HEK293 (cell line): ENCODE measurements around the gene IKZF1.

Source experiments
- CTCF ChIA-PET: fragments of 350-600 bp; formaldehyde crosslinking; extraction: SDS; loops from one replicate; lab custom pipeline; 2021; ENCODE audit warnings: antibody characterized with exemption; lab: Yijun Ruan, JAX
- POLR2A ChIA-PET: fragments of 300-600 bp; formaldehyde crosslinking; extraction: SDS; loops from one replicate; lab custom pipeline; 2020; ENCODE audit warnings: antibody characterized with exemption, inconsistent platforms; lab: Yijun Ruan, JAX
- H3K27ac ChIP-seq: fragments of 200-500 bp; sonication (Bioruptor generic); 2 replicates; pipeline ENCODE4 v1.5.1; 2014; ENCODE audit warnings: low read depth, low read length, control low read depth, inconsistent platforms; ENCODE audit errors: extremely low read depth
- H3K36me3 ChIP-seq, 2 experiments: fragments of 200-500 bp in 1 of 2; sonication (Bioruptor generic) in 1 of 2; 1 replicate in 1 of 2; 2 replicates in 1 of 2; pipeline ENCODE4 v1.5.1; 2014 to 2017; ENCODE audit warnings: inconsistent platforms in 2 of 2, low read length in 2 of 2; ENCODE audit not compliant: control insufficient read depth in 2 of 2, insufficient read depth in 1 of 2
- H3K4me1 ChIP-seq: fragments of 200-500 bp; sonication (Bioruptor generic); 2 replicates; pipeline ENCODE4 v1.5.1; 2014; ENCODE audit warnings: mild to moderate bottlenecking, low read length, inconsistent platforms; ENCODE audit not compliant: control insufficient read depth, insufficient read depth
- H3K4me3 ChIP-seq: 2 replicates; pipeline ENCODE4 v1.5.1; 2011; ENCODE audit warnings: low read depth, mild to moderate bottlenecking, control low read depth, low read length, moderate library complexity
- H3K9me3 ChIP-seq: fragments of 200-500 bp; sonication (Bioruptor generic); 2 replicates; pipeline ENCODE4 v1.5.1; 2014; ENCODE audit warnings: low read depth, low read length, inconsistent platforms; ENCODE audit not compliant: control insufficient read depth, insufficient read depth
- BCL11B ChIP-seq: fragments of 450-650 bp; formaldehyde crosslinking; IDR thresholded peaks from 2 replicates; pipeline ENCODE4 v1.5.1; 2016; ENCODE audit warnings: low read depth, missing biosample characterization, missing genetic modification characterization
- HOXA7 ChIP-seq: sonication (generic); formaldehyde crosslinking; IDR thresholded peaks from 2 replicates; pipeline ENCODE4 v1.8.1; 2022; ENCODE audit warnings: missing genetic modification reagents, borderline replicate concordance
- HOXC10 ChIP-seq: sonication (generic); formaldehyde crosslinking; IDR thresholded peaks from 2 replicates; pipeline ENCODE4 v1.8.1; 2023; ENCODE audit warnings: mild to moderate bottlenecking, missing genetic modification reagents
- KLF16 ChIP-seq: fragments of 450-650 bp; formaldehyde crosslinking; IDR thresholded peaks from 2 replicates; pipeline ENCODE4 v1.5.1; 2017; ENCODE audit warnings: missing biosample characterization, missing genetic modification characterization
- PRDM4 ChIP-seq: fragments of 450-650 bp; formaldehyde crosslinking; IDR thresholded peaks from 2 replicates; pipeline ENCODE4 v1.5.1; 2017; ENCODE audit warnings: missing biosample characterization, missing genetic modification characterization
- TSHZ1 ChIP-seq: fragments of 450-650 bp; formaldehyde crosslinking; IDR thresholded peaks from 2 replicates; pipeline ENCODE4 v1.5.1; 2016; ENCODE audit warnings: missing biosample characterization, missing genetic modification characterization, borderline replicate concordance
- ZBTB20 ChIP-seq: fragments of 450-650 bp; formaldehyde crosslinking; IDR thresholded peaks from 2 replicates; pipeline ENCODE4 v1.5.1; 2016; ENCODE audit warnings: missing biosample characterization, missing genetic modification characterization
- ZBTB7A ChIP-seq: fragments of 450-650 bp; formaldehyde crosslinking; IDR thresholded peaks from 2 replicates; pipeline ENCODE4 v1.5.1; 2016; ENCODE audit warnings: low read depth, missing biosample characterization, missing genetic modification characterization
- ZEB2 ChIP-seq: fragments of 450-650 bp; formaldehyde crosslinking; IDR thresholded peaks from 2 replicates; pipeline ENCODE4 v1.5.1; 2016; ENCODE audit warnings: missing biosample characterization, missing genetic modification characterization
- ZFP3 ChIP-seq: fragments of 450-650 bp; formaldehyde crosslinking; IDR thresholded peaks from 2 replicates; pipeline ENCODE4 v1.5.1; 2016; ENCODE audit warnings: low read depth, missing biosample characterization, missing genetic modification characterization
- ZFP41 ChIP-seq: fragments of 450-650 bp; formaldehyde crosslinking; IDR thresholded peaks from 2 replicates; pipeline ENCODE4 v1.5.1; 2016; ENCODE audit warnings: missing biosample characterization, missing genetic modification characterization, borderline replicate concordance
- ZNF140 ChIP-seq: fragments of 450-650 bp; formaldehyde crosslinking; IDR thresholded peaks from 2 replicates; pipeline ENCODE4 v1.5.1; 2016; ENCODE audit warnings: missing biosample characterization, missing genetic modification characterization
- ZNF16 ChIP-seq: fragments of 450-650 bp; formaldehyde crosslinking; IDR thresholded peaks from 2 replicates; pipeline ENCODE4 v1.5.1; 2016; ENCODE audit warnings: low read depth, missing biosample characterization, missing genetic modification characterization
- ZNF18 ChIP-seq: fragments of 450-650 bp; formaldehyde crosslinking; IDR thresholded peaks from 2 replicates; pipeline ENCODE4 v1.5.1; 2016; ENCODE audit warnings: missing biosample characterization, missing genetic modification characterization
- ZNF211 ChIP-seq: fragments of 450-650 bp; formaldehyde crosslinking; IDR thresholded peaks from 2 replicates; pipeline ENCODE4 v1.5.1; 2016; ENCODE audit warnings: low read depth, missing biosample characterization, missing genetic modification characterization
- ZNF324 ChIP-seq: fragments of 450-650 bp; formaldehyde crosslinking; IDR thresholded peaks from 2 replicates; pipeline ENCODE4 v1.5.1; 2016; ENCODE audit warnings: missing biosample characterization, missing genetic modification characterization
- ZNF366 ChIP-seq: fragments of 450-650 bp; formaldehyde crosslinking; conservative IDR thresholded peaks from 2 replicates; pipeline ENCODE4 v1.5.1; 2016; ENCODE audit warnings: missing biosample characterization, missing genetic modification characterization
- ZNF433 ChIP-seq: fragments of 450-650 bp; formaldehyde crosslinking; IDR thresholded peaks from 2 replicates; pipeline ENCODE4 v1.5.1; 2016; ENCODE audit warnings: missing biosample characterization, missing genetic modification characterization, low read depth
- ZNF521 ChIP-seq: fragments of 450-650 bp; formaldehyde crosslinking; IDR thresholded peaks from 2 replicates; pipeline ENCODE4 v1.5.1; 2017; ENCODE audit warnings: missing biosample characterization, mild to moderate bottlenecking, missing genetic modification characterization
- ZNF549 ChIP-seq: fragments of 450-650 bp; IDR thresholded peaks from 2 replicates; pipeline ENCODE4 v1.5.1; 2018; ENCODE audit warnings: missing biosample characterization, missing genetic modification characterization, mild to moderate bottlenecking, inconsistent platforms, moderate library complexity
- ZNF610 ChIP-seq: fragments of 450-650 bp; formaldehyde crosslinking; IDR thresholded peaks from 2 replicates; pipeline ENCODE4 v1.5.1; 2016; ENCODE audit warnings: missing biosample characterization, missing genetic modification characterization, borderline replicate concordance
- ZNF624 ChIP-seq: fragments of 450-650 bp; formaldehyde crosslinking; IDR thresholded peaks from 2 replicates; pipeline ENCODE4 v1.5.1; 2017; ENCODE audit warnings: missing biosample characterization, missing genetic modification characterization
- ZNF629 ChIP-seq: fragments of 450-650 bp; formaldehyde crosslinking; IDR thresholded peaks from 2 replicates; pipeline ENCODE4 v1.5.1; 2017; ENCODE audit warnings: missing biosample characterization, missing genetic modification characterization
- ZNF670 ChIP-seq: fragments of 450-650 bp; formaldehyde crosslinking; IDR thresholded peaks from 2 replicates; pipeline ENCODE4 v1.5.1; 2016; ENCODE audit warnings: missing biosample characterization, missing genetic modification characterization, low read depth
- ZNF76 ChIP-seq: fragments of 450-650 bp; formaldehyde crosslinking; IDR thresholded peaks from 2 replicates; pipeline ENCODE4; 2016; ENCODE audit warnings: low read depth, missing biosample characterization, missing genetic modification characterization, borderline replicate concordance
- TF ChIP-seq, protein P1 (sequence below): fragments of 450-650 bp; formaldehyde crosslinking; IDR thresholded peaks from 2 replicates; pipeline ENCODE4 v1.5.1; 2016; ENCODE audit warnings: missing biosample characterization, missing genetic modification characterization
- TF ChIP-seq, protein P2 (sequence below): fragments of 450-650 bp; formaldehyde crosslinking; optimal IDR thresholded peaks from 2 replicates; pipeline ENCODE3; 2016; ENCODE audit warnings: missing biosample characterization, mild to moderate bottlenecking, missing genetic modification characterization

IKZF1 gene

GRCh38 chr7:50300336-50300735 lies 4.2 kb upstream of the IKZF1 start (continued):
- TF ChIP-seq, protein P1, sequence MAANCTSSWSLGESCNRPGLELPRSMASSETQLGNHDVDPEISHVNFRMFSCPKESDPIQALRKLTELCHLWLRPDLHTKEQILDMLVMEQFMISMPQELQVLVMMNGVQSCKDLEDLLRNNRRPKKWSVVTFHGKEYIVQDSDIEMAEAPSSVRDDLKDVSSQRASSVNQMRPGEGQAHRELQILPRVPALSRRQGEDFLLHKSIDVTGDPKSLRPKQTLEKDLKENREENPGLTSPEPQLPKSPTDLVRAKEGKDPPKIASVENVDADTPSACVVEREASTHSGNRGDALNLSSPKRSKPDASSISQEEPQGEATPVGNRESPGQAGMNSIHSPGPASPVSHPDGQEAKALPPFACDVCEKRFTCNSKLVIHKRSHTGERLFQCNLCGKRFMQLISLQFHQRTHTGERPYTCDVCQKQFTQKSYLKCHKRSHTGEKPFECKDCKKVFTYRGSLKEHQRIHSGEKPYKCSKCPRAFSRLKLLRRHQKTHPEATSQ (tag by site-specific recombination) = no peak
- TF ChIP-seq ZNF624 (tag by site-specific recombination) (no peak), ZNF629 (no peak), ZNF76 (tag by site-specific recombination) (no peak), KLF16 (tag by site-specific recombination) (no peak), ZEB2 (tag by site-specific recombination) (no peak), ZNF670 (tag by site-specific recombination) (no peak), ZFP3 (tag by site-specific recombination) (no peak), ZNF18 (tag by site-specific recombination) (no peak)

GRCh38 chr7:50302486-50303334 lies 1.8 kb upstream of the IKZF1 start:
- CTCF ChIA-PET = interaction anchor here (0.6 kb wide), 1 partner anchor 115 kb away, joined by 3 read pairs; no protein-coding TSS in a partner anchor
- H3K4me1 ChIP-seq = no peaks in the 10 kb centered on the region
- H3K9me3 ChIP-seq = no peaks in the 10 kb centered on the region
- no peaks in the 10 kb centered on the region for H3K36me3 ChIP-seq
- H3K4me3 ChIP-seq = no peak overlapping the region
- POLR2A ChIA-PET = no interaction called here
- H3K27ac ChIP-seq = no peak overlapping the region
- TF ChIP-seq, protein P2, sequence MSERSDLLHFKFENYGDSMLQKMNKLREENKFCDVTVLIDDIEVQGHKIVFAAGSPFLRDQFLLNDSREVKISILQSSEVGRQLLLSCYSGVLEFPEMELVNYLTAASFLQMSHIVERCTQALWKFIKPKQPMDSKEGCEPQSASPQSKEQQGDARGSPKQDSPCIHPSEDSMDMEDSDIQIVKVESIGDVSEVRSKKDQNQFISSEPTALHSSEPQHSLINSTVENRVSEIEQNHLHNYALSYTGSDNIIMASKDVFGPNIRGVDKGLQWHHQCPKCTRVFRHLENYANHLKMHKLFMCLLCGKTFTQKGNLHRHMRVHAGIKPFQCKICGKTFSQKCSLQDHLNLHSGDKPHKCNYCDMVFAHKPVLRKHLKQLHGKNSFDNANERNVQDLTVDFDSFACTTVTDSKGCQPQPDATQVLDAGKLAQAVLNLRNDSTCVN (tag by site-specific recombination) = no peak
- TF ChIP-seq ZNF324 (no peak), ZNF549 (tag by site-specific recombination) (no peak), HOXC10 (CRISPR knock-in tag) (no peak), ZNF366 (tag by site-specific recombination) (no peak), ZNF16 (tag by site-specific recombination) (no peak), ZNF211 (tag by site-specific recombination) (no peak), PRDM4 (tag by site-specific recombination) (no peak), TSHZ1 (tag by site-specific recombination) (no peak), BCL11B (no peak), ZBTB20 (no peak), HOXA7 (CRISPR knock-in tag) (no peak), ZNF629 (no peak), ZBTB7A (tag by site-specific recombination) (no peak), ZNF433 (no peak), ZNF521 (tag by site-specific recombination) (no peak), ZFP41 (tag by site-specific recombination) (no peak), ZNF140 (tag by site-specific recombination) (no peak), ZNF610 (tag by site-specific recombination) (no peak)
